Spleen (tissue), 7 donors: ENCODE results near the gene MDFIC2.

ENCODE experiments used
- CTCF ChIP-seq, 11 experiments: fragments of 200-600 bp in 7 of 11; fragments of 450-650 bp in 4 of 11; sonication (generic) in 4 of 11; IDR thresholded peaks in 8 of 11; conservative IDR thresholded peaks in 3 of 11; 1 replicate in 7 of 11; 2 replicates in 4 of 11; pipeline versions ENCODE4 v1.4.0 to v1.8.0; 2016 to 2021; ENCODE audit warnings: antibody characterized with exemption in 11 of 11, inconsistent platforms in 4 of 11, mild to moderate bottlenecking in 1 of 11
- POLR2A ChIP-seq, 3 donors: fragments of 450-650 bp; IDR thresholded peaks; one replicate each; pipeline ENCODE4 v1.5.1; 2017; ENCODE audit warnings: antibody characterized with exemption in 3 of 3, mild to moderate bottlenecking in 1 of 3
- POLR2AphosphoS5 ChIP-seq, 3 donors: sonication (generic); formaldehyde crosslinking; IDR thresholded peaks; one replicate each; pipeline ENCODE4 v1.5.1; 2017; ENCODE audit warnings: antibody characterized with exemption in 3 of 3
- donor health status: DM: no; HTN: no; CAD: no; lungs with moderate emphysema.
- donor health status: DM: no; HTN: no; CAD: no.
- donor health status: DM: no; HTN: no; CAD: no.

GRCh38 chr3:70273492-70273891 is 38.9 kb downstream of the MDFIC2 start:
- TF ChIP-seq CTCF (IDR thresholded peaks at IDR 0.05 in 8 of 11, conservative IDR thresholded peaks at IDR 0.05 in 3 of 11) (no peak), POLR2A (IDR thresholded peaks at IDR 0.05) (no peak), POLR2AphosphoS5 (IDR thresholded peaks at IDR 0.05) (no peak)
